ENCODE results near the gene NPTXR. TPM values are rescaled to one million over a fixed set of nuclear protein-coding genes. Genes with fewer than 3 reads are reported as not detected.

NPTXR gene
- total and polyA plus RNA-seq, 10 of the 15 experiments (the other 5 are each of a cell fraction or from before 2014, with no cell fraction given), result 0.02 to 0.38 (median 0.07) TPM; not detected in 2

GRCh38 chr22:38853196-38853651, 9.4 kb upstream of the NPTXR start:
- no peaks in the 10 kb centered on the region for H3K79me2 ChIP-seq (ENCODE audit: control insufficient read depth, insufficient read depth, low read length)
- SMC1A ChIA-PET (ENCODE audit: uncharacterized antibody, unreplicated experiment), result interaction anchor here (1.3 to 1.6 kb wide), 2 partner anchors 16 to 51 kb away, joined by 3 read pairs; no protein-coding TSS in a partner anchor
- POLR2A ChIA-PET, result interaction anchor here (0.6 kb wide), 1 partner anchor 149 kb away, joined by 6 read pairs; no protein-coding TSS in a partner anchor
- in situ Hi-C loops (cut with MboI), result no loop called here
- no peaks in the 10 kb centered on the region for H3K36me3 ChIP-seq (ENCODE audit: control insufficient read depth in 2 of 2, insufficient read depth in 2 of 2, low read length in 1 of 2)
- peaks cover 0 to 2% of the 10 kb centered on the region in 2 experiments; a peak in 2 of 4 replicates for H3K27me3 ChIP-seq (replicated peaks in 1 of 2; ENCODE audit: control insufficient read depth in 2 of 2, insufficient read depth in 2 of 2, low read length in 1 of 2)
- no peak overlapping the region for H3K9ac ChIP-seq (ENCODE audit: control insufficient read depth, insufficient read depth, low read length)
- FAIRE-seq (no peak), ATAC-seq (no peak), DNase-seq (ENCODE audit: low read depth, low spot score) (no peak)
- intact Hi-C loops (cut with micrococcal nuclease; ENCODE audit: unreplicated experiment), result no loop called here
- RAD21 ChIA-PET (ENCODE audit: unreplicated experiment), result no interaction called here
- no peak overlapping the region for H3K4me3 ChIP-seq
- CTCF ChIA-PET, result interaction anchor here (0.9 to 1.7 kb wide), 2 partner anchors 16 to 84 kb away, joined by 3 to 7 read pairs; no protein-coding TSS in a partner anchor
- BruUV-seq (replicated peaks), result no TSS peak
- H4K20me1 ChIP-seq (ENCODE audit: control insufficient read depth, insufficient read depth), result peaks cover 4% of the 10 kb centered on the region; the same call in 1 of the 2 replicates
- no peak overlapping the region for H3K27ac ChIP-seq (ENCODE audit: control insufficient read depth, insufficient read depth)
- H2AFZ ChIP-seq (ENCODE audit: control insufficient read depth, low read depth, low read length), result no peak overlapping the region
- TF ChIP-seq CEBPZ (IDR thresholded peaks at IDR 0.05; ENCODE audit: low read depth, low read length) (no peak), ATF7 (IDR thresholded peaks at IDR 0.05; ENCODE audit: low read depth) (no peak), SREBF1 (IDR thresholded peaks at IDR 0.05; ENCODE audit: low read length) (no peak), NR2C2 (IDR thresholded peaks at IDR 0.05; ENCODE audit: borderline replicate concordance, control insufficient read depth, insufficient read length, low read depth) (no peak), ZBTB4 (CRISPR knock-in tag; IDR thresholded peaks at IDR 0.05) (no peak), IKZF2 (IDR thresholded peaks at IDR 0.05) (no peak), RELA (IDR thresholded peaks at IDR 0.05; ENCODE audit: borderline replicate concordance, partially characterized antibody) (no peak), E2F8 (IDR thresholded peaks at IDR 0.05; ENCODE audit: low read depth, partially characterized antibody) (no peak), JUND (IDR thresholded peaks at IDR 0.05; ENCODE audit: low read depth, low read length) (no peak), NFXL1 (IDR thresholded peaks at IDR 0.05; ENCODE audit: borderline replicate concordance) (no peak)
- H3K4me1 ChIP-seq (ENCODE audit: control insufficient read depth, insufficient read depth, low read length), result no peaks in the 10 kb centered on the region
- H3K4me2 ChIP-seq (ENCODE audit: control insufficient read depth, insufficient read depth), result no peak overlapping the region
- no peaks in the 10 kb centered on the region for H3K9me3 ChIP-seq (replicated peaks; ENCODE audit: control insufficient read depth, insufficient read depth, low read length)
- WGBS (ENCODE audit: insufficient coverage, insufficient replicate concordance, low lambda C conversion rate, missing lambda C conversion rate), result 55% methylated on average over 9 of the region's 9 CpGs

Measured in GM12878 (cell line).